Measurements from ENCODE around the gene LGALSL.
"Not testable (repeated sequence)": the region's sequence is repeated elsewhere in the genome, so short reads cannot be mapped to it uniquely, and the experiment has no call there.

Gene LGALSL

DNA sequence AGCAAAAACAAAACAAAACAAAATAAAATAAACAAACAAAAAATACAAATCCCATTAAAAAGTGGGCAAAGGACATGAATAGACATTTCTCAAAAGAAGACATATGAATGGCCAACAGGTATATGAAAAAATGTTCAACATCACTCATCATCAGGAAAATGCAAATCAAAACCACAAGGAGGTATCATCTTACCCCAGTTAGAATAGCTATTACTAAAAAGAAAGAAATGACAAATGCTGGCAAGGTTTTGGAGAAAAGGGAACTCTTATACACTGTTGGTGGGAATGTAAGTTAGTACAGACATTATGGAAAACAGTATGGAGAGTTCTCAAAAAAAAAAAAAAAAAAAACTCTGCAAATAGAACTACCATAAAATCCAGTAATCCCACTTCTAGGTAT, 8.0 kb upstream of the LGALSL start:
- not testable (repeated sequence) for DNase-seq

DNA sequence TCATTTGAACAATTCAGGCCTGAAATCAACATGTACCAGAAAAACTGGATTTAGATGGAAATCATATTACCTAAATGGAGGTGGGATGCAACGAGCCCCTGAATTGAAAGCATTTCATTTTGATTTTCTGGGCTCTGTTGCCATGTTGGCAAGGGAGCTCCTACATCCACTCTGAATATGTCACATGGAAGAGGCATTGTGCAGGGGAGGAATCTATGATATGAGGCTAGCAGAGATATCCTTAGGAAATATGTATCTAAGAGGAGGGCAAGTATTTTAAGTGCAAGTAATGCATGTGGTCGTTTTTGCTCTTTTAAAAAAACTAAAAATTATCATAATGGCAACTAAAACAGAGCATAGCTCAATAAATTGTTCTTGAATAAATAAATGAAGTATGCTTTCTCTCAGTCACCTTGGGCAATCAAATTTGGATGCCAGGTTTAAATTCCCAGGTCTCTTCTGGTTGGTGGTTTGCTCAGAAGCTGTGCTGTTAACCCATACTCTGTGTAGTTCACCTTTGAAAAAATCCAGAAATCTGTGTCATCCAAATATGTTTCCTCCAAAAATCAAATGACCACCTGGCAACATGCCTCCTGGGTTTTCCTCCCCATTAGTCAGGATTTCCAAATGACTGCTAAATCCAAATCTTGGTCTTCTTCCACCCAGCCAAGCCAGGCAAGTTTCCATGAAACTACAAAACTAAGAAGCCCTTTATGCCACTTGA, 6.5 kb upstream of the LGALSL start:
- no peak for DNase-seq

DNA sequence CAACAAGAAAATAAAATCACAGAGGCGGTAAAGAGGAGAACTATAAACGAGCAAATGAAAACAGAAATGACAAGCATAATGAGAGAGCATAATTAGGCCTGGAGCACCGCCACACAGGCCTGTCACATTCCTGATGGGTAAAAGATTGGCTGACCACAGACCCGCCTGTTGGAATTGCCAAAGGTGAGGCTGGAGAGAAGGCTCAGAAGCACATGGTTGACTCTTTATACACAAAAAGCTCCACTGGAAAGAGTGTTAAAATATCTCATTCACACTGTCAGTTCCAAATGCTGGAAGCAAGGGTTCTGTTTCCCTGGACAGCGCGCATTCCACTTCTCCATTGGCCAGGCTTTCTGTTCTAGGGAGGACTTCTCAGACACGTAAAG, 5.9 kb upstream of the LGALSL start:
- DNase-seq = no peak

DNA sequence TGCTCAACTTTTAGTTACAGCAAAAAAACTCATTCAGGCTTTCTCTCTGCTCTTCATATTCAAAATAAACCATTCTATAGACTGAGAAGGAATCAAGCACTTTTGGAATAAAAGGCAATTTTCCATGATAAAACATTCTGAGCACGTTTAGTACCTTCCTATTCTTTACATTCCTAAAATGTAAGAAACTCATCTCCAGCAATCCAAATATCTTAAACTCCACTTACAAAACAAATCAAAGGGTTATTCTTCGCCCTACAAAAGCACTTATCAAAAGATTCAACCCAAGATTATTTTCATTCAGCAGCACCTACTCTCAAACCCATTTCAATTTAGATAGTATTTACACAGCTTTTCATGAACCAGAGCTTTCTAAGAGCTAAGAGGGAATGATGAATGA, 2.9 kb upstream of the LGALSL start:
- no peak for DNase-seq

DNA sequence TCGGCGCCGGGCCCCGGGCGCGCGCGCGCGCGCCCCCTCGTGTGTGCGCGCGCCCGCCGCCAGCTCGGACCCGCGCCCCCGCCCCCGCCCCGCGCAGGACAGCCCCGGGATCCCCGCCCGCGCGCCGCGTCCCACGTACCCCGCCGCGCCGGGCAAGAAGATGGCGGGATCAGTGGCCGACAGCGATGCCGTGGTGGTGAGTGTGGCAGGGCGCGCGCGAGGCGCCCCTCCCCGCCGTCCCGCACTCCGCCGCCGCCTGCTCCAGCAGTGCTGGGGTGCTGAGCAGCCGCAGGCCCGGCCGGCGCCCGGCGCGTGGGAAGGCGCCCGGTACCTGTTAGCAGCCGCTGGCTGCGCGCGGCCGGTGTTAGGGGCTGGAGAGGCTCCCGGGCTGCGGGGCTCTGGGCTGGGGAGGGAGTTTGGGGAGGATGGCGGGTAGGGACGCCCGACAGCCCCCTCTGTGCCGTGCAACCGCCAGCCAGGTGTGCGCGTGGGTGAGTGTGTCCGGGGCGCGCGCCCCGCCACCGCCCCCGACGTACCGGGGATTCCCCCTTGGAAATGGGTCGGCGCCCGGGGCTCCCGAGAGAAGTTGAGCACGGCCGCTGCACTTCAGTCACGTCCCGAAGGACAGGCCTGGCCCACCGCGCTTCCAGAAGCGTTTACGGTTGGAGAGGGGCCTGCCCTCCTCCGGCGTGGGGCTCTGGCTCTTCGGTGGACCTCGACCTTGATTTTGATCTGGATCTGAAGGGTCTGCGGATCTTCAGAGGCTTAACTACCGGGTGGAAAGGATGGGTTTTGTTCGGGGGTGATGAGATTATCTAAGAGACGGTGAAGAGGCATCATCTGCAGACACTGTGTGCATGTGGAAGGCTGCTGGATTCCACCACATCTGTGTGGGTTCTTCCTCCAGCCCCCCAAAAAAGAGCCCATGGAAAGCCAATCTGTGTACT, 697 bp downstream of the LGALSL start:
- DNase-seq = no peak

DNA sequence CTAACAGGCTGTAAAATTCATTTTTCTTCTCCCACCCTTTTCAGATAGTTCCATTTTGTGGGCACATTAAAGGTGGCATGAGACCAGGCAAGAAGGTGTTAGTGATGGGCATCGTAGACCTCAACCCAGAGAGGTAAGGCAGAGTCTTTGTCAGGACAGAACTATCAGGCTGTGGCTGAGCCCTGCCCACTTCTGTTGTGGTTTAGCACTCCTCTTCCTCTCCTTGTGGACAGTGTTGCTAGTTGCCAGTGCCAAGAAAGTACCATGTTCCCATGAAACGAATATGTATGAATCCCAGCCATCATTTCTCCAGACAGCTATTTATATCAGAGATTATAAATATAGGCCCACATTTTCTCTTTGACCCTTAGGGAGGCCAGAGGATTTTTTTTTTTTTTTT, 1.6 kb downstream of the LGALSL start:
- no peak for DNase-seq

DNA sequence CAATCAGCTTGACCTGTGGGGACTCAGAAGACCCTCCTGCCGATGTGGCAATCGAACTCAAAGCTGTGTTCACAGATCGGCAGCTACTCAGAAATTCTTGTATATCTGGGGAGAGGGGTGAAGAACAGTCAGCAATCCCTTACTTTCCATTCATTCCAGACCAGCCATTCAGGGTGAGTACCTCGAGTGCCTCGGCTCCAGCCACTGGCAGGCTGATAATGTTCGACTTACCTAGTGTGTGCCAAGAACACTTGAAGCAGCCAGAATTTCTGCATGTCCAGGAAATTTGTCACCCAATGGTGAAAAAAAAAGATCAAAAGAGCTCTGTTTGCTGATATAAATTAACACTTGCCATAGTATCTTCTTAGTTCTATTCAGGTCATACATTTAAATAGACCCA, 2.3 kb downstream of the LGALSL start:
- no peak for DNase-seq

DNA sequence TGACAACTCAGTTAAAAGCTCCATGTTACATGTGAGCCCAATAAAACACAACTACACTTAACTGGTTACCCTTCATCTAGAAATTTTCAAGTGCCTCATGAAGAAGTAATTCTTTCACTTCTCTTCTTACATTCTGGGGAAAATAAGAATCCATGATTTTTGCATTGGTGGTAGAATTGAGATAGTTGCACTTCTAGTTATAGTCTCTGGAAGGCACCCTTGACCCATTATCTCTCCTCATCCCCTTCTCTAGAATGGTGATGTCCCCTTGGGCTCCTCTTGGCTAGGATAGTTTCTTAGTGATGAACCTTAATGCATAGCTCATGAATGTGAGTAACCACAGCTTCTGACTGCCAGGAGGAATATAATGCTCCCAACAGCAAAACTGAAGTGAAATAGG, 3.6 kb downstream of the LGALSL start:
- no peak for DNase-seq

DNA sequence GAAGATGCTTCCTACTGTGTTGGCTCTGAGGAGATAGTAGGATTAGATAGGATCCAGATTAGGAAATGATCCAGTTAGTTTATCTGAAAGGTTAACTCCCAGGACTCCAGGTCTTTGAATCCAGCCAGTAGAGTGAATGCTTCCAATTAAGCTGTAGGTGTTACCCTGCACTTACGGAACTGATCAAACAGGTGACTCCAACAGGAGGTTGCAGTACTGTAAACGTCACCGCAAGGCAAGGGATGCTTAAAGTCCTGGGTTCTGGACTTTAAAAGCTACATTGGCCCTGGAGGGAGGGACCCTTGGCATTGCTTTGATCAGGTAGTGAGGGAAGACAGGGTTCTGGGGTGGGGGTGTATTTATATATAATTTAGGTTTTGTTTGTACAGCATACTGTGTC, 5.6 kb downstream of the LGALSL start:
- no peak for DNase-seq

DNA sequence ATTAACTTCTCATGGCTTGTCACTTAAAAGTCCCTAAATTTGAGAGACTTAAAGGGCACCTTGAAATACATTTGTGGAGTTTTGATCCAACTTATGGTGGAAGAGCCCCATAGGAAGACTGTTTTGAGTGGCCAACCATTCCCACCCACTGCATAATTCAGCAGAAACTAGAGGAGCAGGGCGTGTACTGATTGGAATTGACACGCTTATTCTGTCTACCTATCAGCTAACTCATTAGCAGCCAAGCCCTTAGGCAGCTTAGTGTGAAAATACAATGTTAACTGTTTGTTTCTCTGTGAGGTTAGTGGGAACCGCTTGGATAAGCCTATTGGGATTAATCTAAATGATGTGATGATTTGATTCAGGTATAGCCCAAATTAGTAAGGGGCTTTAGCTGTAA, 6.4 kb downstream of the LGALSL start:
- DNase-seq = no peak

DNA sequence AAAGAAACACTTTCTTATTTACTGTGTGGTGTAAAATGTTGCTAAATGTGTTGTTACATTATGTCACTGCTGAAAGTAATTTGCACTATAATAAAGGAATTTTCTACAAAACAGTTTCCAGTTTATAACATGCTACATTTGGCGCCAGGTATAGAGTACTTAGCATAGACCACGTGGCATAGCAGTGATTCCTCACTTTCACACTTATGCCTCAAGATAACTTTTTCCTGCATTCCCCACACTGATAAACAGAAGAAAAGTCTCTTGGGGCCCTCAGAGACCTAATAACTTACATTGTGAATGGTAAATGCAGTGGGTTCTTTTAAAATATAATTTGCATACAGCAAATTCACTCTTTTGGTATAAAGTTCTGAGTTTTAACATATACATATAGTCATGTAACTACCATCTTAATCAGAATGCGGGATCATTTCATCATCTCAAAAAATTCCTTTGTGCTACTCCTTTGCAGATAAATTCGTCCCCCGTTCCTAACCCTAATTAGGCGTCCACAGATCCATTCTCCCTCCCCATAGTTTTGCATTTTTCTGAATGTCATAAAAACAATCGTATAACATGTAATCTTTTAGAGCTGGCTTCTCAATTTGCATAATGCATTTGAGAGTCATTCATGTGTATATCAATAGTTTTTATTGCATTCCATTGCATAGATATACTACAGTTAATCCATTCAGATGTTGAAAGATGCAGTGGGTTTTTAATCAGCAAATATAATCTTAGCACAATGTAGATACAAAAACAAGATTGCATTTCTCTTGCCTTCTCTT, 7.5 kb downstream of the LGALSL start:
- no peak for DNase-seq

DNA sequence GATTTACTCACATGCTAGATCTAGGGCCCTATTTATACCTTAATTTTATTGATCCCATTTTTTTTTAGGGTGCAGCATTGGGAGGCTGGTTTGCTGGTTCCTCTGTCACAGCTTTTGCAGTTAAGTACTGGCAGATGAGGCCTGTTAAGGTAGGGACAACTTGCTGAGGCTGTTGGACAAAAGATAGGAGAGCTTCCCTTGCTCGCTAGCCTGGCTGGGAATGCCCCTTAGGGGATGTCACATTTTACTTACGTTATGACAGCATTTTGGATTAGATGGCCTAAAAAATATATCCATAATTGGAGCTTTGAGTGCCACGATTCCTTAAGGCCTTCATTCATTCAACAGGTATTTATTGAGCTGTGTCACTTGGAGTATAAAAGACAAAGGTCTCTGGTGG, 8.2 kb downstream of the LGALSL start:
- no peak for DNase-seq

DNA sequence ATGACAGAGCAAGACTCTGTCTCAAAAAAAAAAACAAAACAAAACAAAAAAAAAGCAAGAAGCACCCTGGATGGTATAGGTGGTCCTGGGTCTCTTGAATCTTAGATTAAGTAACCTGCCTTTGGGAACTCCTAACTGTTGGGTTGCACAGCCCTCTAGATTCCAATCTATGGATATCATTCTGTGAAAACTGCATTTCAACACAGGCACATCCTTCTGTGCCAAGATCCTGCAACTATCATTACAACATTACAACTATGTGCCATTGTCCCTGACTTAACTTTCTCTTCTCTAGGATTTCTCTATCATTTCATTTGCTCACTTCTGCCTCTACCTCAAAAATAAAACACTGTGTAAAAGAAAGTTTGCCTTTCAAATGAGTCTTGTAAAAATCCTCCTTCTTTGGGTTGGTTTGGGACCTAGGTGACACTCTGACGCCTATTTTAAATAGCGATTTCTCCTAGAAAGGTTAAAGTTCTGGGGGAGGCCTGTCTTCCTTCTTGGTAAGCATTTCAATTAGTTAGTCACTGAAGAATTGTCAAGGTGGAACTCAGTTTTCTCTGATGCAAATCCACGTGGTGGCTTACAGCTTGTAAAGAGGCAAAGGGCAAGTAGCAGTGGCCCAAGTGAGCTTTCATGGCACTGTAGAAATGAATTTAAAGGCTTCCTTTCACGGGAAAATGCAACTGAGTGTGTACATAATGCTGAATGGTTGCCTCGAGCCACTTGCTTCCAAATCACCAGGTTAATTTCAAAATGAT, 9.2 kb downstream of the LGALSL start:
- no peak for DNase-seq

DNA sequence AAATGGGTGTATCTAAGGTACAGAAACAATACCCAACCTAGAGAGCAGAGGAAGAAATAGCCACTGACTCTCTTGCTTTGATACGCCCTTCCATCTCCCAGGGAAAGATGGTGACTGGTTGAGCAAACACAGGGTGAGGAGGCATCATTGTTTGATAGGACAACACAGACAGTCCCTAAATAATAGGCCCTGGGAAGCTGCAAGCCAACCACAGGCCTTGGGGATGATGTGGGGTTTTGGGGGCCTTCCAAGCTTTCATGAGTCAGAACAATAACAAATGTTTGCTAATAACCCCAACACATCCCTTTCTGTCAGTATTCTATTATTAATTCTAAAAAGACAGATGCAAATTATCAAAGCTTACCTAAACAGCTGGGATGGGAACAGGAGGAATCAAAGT, 9.8 kb downstream of the LGALSL start:
- DNase-seq = no peak

DNA sequence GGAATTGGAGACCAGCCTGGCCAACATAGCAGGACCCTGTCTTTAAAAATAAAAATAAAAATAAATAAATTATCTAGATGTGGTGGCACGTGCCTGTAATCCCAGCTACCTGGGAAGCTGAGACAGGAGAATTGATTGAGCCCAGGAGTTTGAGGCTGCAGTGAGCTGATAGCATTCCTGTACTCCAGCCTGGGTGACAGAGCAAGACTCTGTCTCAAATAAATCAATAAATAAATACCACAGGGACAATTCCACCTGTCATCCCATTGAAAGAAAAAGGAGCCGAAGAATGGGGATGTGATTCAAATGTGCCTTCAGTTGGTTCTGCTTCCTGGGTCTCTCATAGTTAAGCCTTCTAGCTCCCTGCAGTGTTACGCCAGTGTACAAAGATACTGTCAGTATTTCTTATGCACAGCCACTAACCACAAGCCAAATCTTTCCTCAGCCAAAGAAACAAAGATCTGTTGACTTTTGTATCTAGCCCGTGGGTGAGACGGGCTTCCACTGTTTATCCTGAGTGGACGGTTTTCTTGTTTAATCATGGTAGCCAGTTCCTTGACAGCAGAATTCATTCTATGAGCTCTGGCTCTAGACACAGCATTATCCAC, 12.6 kb downstream of the LGALSL start:
- no peak for DNase-seq

DNA sequence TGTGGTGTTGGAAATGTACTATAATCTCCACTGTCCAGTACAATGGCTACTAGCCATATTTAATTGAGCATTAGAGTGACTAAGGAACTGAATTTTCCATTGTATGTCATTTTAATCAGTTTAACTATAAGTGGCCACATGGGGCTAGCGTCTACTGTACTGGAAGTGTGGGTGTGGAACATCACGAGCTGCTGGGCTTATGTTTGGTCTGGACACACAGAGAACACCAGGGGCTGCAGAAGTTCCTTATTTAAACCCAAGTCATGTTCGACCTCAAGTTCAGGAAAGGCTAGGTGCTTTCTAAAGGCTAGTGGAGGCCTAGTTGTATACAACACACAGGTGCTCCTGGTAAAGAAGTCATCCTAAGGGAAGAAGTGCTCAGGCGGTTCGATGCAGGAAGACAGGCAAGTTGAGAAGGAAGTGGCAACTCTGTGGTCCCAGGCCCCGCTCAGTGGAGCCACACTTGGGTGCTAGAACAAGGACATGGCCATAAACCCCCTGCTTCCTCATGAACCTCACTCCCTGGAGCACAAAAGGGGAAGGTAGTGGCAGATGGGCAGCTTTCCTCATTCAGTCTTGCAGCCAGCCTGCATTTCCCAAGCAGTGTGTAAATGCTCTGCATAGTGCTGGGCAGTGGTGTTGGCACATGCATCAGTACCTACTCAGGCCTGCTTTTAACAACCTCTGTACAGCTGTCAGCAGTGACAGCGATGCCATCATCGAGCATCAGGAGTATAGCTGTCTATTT, 13.3 kb downstream of the LGALSL start:
- DNase-seq = no peak

DNA sequence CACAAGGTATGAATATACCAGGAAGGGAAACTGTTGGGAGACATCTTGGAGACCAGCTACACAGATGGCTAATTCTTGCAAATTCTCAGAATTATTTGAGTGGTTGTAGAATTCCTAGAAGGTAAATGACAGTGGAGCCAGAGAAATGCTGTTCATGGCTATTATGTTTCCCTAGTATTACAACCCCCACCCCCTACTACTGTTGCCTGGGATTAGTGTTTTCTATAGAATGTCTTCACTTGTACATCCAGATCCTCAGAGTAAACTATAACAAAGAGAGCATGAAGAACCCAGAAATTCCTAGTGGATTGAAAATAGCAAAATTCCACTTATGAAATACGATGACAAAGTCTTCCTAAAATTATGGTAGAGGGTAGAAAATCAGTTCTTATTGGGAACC, 15.3 kb downstream of the LGALSL start:
- no peak for DNase-seq

DNA sequence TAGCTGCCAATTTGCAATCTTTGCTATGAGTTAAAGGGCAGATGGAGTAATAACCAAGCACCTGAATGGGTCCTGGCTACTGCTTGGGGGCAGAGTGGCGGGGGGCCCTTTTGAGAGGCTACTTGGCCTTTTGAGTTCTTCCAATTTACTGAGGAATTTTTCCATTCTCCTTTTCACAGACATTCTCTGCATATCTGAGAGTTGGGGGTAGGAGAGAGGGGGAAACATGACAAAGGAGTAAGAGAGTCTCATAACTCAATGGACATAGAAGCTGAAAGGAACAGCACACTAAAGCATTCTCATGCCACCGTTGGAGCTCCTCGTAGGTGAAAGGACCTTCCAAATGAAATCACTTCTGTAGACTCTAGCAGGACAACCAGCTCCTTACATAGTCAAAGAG, 16.1 kb downstream of the LGALSL start:
- DNase-seq = no peak

DNA sequence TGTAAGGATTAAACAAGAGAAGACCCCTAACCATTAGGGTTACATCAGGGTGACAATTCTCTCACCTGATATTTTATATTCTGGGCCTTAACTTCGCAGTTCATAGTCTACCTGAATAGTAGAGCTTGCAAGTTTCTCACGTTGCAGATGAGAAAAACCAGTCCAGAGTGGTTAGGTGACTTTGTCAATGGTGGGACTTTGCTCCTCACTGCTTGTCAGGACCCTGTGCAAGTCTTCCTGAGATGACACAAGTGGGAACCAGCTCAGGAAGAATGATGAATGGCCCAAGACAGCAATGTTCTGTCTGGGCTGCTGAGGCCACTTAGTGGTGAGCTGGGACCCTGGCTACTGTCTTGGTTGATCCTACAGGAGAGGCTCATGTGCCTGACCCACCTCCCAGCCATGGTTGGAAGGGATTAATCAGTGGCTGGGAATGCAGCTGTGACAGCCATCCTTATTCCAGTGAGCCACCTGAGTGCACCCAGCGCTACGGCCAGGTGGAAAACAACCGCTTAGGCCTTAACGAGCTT, 16.9 kb downstream of the LGALSL start:
- DNase-seq = no peak

DNA sequence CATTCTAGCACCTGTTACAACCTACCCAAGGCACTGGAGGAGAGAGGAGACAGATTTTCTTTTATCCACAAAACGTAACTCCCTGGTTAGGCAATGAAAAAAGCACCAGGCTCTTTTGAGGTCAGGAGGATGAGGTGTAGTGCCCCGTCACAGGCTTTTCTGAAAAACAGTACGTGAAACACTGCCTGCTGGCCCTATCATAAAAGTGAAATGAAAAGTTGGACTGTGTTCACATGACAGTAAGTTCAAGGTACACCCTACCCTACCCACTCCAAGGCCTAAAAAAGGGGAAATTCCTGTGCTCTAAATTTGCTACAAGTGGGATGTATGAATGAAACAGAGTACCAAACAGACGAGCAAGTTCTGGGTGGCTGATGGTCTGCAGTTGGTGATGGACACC, 17.6 kb downstream of the LGALSL start:
- DNase-seq = no peak

DNA sequence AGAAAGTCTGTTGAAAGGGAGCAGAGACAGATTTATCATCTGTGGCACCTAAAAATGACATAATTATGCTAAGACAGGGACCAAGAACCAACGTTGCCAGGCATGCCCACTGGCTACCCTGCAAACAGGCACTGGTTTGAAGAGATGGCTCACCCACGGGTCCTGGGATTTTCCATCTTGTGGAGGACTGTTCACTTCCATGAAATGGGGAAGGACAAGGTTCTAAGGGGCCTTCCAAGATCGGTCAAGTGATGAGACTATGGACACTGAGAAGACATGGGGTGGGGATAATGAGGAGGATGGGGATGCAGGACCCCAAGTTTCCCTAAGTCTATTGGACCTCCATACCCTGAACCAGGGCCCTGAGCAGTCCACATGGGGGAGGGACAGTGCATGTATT, 18.9 kb downstream of the LGALSL start:
- no peak for DNase-seq

Measured in NCI-H1694 (cell line).